GM18517 (cell line): Measurements from ENCODE around the gene DNAH5.
"Not testable (repeated sequence)": the region's sequence is repeated elsewhere in the genome, so short reads cannot be mapped to it uniquely, and the experiment has no call there.

Experiments used
- ATAC-seq: cut with Tn5 transposase; IDR thresholded peaks from one replicate; pipeline ENCODE4 v1.9.1; 2021; ENCODE audit warnings: mild to moderate bottlenecking, moderate library complexity; ENCODE audit not compliant: unreplicated experiment

The DNAH5 gene

GRCh38 chr5:13843175-13843846, 101.2 kb downstream of the DNAH5 start:
- ATAC-seq = no peak

DNA sequence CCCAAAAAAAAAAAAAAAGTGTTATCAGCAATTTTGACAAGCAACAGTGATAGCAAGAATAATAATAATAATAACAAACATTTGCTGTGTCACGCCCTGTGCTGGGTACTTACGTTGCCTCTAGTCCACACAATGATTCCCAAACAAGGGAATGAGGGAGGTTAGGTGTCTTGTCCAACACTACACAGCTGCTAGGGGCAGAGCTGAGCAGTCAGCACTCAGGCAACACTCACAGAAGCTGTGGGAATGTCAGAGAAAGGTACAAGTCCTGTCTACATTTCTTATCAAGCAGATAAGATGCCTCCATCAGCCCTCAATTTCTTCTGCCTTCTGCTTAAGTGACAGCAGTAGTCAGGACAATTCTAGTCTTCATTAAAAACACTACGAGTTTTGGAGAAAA, 111.0 kb downstream of the DNAH5 start:
- no peak for ATAC-seq

- no peak for ATAC-seq
Observed at GRCh38 chr5:13831351-13831750, 113.1 kb downstream of the DNAH5 start.

DNA sequence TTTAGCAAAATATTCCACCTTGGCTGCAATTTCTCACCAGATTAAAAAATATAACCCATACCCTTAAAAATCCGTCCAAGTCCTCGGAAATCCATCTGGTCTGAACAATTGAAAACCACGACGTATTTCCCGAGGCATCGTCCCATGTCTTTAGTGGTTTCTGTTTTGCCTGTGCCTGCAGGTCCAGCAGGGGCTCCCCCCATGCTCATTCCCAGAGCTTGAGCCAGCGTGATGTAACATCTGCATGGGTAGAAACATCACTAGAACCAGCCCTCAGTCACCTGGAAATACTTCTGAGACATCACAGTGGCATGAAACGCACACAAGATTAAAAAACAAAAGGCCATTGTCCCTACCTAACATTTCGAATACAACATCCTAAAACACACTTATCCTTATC, 114.0 kb downstream of the DNAH5 start:
- no peak for ATAC-seq

- no peak for ATAC-seq
Observed at GRCh38 chr5:13821366-13821765, 123.1 kb downstream of the DNAH5 start.

- ATAC-seq = no peak
Observed at GRCh38 chr5:13816126-13816525, 128.4 kb downstream of the DNAH5 start.

GRCh38 chr5:13814301-13814700, 130.2 kb downstream of the DNAH5 start:
- no peak for ATAC-seq

DNA sequence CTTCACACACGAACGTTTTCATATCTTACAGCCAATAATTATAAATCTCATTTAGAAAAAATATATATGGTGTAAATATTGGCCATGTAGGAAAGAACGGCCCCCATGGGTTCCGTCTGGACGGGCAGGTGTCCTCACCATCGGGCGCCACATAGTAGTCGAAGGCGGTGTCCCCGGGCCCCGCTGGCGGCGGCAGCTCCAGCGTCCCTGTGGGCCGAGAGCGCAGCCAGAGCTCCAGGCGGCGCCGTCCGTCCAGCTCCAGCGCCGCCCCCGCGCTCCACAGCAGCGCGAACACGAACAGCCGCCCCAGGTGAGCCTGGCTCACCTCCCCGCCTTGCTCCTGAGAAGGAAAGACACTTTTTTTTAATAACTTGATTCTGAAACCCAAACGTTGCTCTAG, 134.6 kb downstream of the DNAH5 start:
- no peak for ATAC-seq

DNA sequence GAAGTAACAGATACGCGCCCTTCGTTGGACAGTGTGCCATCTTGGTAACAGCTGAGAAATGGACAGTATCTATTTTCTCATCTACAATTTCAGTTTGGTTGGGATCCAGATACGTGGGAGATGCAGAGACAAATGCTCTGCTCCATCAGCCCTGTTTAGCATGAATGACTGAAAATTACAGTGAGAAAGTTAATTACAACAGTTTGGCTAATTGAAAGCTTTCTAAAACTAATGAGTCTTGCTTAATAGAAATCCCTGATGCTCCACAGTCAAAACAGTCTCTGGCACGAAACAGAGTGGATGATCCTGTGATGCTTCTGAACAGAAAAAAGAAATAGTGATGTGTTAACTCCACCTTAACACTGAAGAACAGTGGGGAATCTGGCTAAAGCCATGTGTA, 140.2 kb downstream of the DNAH5 start:
- no peak for ATAC-seq

GRCh38 chr5:13798569-13798968, 145.9 kb downstream of the DNAH5 start:
- not testable (repeated sequence) for ATAC-seq

DNA sequence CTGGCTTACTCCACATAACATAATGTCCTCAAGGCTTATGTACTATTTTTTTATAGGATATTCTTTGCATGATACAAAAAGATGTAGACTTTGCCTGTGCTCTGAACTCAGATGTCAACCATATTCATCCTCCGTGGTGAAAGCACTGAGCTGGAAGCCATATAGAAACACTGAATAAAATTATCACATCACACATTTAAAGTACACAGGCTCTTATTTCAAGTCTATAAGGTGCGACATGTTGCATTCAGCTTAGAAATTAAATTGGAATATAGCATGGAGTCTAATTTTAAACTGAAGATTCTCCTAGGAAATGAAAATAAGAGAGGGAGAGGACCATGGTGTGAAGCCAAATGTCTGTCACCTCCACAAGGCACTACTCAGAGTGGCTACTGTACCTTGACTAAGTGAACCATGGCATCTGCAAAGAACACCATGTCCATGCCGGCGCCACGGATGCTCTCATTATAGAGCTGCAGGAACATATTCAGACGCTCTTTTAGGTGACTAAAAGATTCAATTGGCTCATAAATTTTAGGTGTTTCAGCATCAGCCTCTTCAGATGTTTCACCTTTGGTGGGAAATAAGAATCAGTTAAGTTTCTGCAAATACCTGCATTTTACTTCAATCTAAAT, 158.6 kb downstream of the DNAH5 start:
- no peak for ATAC-seq

GRCh38 chr5:13783726-13784125, 160.8 kb downstream of the DNAH5 start:
- ATAC-seq = no peak

GRCh38 chr5:13780081-13780480, 164.4 kb downstream of the DNAH5 start:
- no peak for ATAC-seq

GRCh38 chr5:13773649-13774048, 170.8 kb downstream of the DNAH5 start:
- ATAC-seq = no peak

DNA sequence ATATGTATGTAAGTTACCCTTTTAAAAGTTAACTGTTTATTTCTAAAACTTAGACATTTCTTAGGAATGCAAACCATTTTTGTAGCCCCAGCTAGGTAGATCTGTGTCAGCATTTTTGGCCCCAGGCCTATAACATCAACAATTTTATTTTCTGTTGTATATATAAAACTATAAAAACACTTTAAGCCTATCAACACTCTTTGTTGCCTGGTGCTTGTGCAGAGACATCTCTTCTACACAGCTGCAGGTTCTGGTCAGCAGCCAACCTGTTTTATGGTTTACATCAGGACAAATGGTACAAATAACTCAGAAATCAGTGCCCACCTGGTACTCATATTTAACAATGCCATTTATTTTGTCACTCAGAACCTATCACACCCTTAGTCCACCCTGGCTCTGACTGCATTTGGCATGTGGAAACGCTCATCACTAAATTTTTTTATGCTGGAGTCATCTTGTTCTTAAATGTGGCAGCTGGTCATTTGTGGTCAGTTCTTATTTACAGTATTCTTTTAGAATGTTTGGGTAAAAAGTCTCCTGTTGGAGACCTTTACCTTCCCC, 173.4 kb downstream of the DNAH5 start:
- no peak for ATAC-seq

DNA sequence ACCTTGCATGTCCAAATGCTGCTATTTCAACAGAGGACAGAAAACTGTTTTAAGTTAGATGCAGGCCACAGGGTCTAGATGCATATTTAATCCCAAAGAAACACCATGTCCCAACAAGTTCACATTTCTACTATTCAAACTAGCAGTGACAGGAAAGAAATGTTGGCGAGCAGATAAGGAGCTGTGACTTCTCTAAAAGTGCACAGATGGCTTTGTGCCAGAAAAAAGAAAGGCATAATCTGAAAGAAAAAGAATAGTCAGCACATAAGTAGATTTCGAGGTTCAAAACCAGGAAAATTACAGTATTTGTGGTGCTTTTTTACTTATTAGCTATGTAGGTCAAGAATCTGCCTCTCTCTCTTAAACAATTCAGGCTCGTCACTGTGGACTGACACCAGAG, 178.3 kb downstream of the DNAH5 start:
- ATAC-seq = no peak

GRCh38 chr5:13763719-13764118, 180.8 kb downstream of the DNAH5 start:
- ATAC-seq = no peak

DNA sequence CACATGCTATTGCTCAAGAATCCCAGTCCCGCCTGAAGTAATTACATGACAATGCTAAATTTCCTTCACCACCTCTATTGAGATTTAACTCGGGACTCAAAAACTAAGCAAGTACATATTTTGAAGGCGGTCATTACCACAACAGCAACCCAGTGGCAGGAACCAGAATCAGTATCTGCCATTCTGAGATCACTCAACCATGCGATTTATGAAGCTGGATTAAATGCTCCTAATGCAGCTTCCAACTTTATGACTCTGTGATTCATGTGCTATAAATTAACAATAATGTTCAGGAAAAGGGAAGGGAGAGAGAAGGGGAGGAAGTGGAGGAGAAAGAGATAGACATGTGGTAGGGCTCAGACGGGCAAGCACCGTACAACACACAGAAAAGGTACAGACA, 194.7 kb downstream of the DNAH5 start:
- ATAC-seq = no peak

- no peak for ATAC-seq
Observed at GRCh38 chr5:13746026-13746425, 198.5 kb downstream of the DNAH5 start.

DNA sequence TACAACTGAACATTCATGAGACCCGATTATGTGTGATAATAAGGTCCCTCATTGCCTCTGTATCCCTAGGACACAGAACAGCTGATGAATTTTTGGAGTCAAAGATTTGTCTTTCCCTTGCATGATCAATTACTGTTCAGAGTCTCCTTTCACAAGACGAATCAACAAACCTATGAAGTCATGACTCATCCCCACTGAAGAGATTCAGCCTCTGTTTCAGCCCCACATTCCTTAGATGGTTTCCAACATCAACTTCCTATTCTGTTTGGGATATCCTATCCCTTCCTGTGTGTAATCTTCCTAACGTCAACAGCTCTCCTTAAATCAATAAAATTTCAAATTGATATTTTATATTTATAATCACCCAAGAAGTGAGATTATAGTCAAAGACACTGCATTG, 199.0 kb downstream of the DNAH5 start:
- ATAC-seq = no peak

- ATAC-seq = no peak
Observed at GRCh38 chr5:13740471-13740870, 204.0 kb downstream of the DNAH5 start.

DNA sequence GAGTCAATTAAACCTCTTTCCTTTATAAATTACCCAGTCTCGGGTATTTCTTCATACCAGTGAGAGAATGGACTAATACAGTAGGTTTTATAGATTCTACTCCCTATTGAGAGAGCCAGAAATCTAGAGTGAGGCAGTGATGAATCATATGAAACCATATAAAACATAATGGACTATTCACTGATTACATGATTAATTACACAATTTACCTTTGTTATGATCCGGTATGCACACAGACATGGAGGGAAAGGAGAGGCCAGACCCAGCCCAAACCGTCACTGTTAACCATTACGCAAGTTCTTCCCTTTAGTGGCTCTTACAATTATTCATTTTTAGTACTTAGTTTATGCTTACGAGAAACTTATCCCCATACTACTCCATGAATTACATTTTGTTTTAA, 205.0 kb downstream of the DNAH5 start:
- ATAC-seq = no peak

GRCh38 chr5:13735691-13736090, 208.8 kb downstream of the DNAH5 start:
- no peak for ATAC-seq
